HG03558 (cell line): ENCODE results near the gene MAP2K7.

ENCODE experiments used
- ATAC-seq: cut with Tn5 transposase; IDR thresholded peaks from one replicate; pipeline ENCODE4 v1.9.1; 2021; ENCODE audit warnings: moderate number of reproducible peaks; ENCODE audit not compliant: unreplicated experiment; ENCODE audit errors: extremely low read depth

MAP2K7 gene

DNA sequence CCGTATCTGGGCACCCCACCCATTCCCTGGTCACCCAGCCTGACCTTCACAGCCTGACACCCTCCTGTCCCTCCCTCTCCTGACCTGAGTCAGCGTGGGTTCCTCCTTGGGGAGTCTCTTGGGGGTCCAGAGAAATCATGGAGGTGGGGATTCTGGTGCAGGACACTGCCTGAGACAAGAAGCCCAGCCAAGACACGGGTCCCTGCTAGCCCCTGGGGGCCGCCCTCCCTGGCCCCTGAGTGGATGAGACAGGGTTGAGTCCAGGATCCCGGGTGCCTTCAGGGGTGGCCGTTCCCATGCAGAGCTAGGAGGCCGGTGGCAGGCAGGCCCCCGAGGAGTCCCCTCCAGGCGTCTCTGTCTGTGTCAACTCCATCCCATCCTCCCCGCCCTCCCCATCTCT lies 1.6 kb downstream of the MAP2K7 start:
- no peak for ATAC-seq

DNA sequence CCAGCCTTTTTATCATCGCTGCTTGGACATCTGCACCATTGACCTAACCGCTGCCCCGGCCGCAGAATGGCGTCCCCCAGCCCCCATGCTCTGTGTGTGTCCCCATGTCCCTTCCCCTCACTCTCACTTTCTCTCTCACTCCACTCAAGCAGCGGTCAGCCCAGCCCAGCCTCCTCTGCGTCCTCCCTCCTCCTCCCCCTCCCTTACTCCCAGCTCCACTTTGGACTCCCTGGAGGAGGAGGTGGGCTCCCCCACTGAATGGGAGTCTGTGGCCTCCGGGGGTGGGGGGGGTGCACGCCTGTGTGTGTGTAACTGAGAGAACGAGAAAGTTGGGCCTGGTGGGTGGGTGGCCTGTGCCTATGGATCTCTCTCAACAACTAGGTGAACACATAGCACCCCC lies 2.2 kb downstream of the MAP2K7 start:
- ATAC-seq = no peak

DNA sequence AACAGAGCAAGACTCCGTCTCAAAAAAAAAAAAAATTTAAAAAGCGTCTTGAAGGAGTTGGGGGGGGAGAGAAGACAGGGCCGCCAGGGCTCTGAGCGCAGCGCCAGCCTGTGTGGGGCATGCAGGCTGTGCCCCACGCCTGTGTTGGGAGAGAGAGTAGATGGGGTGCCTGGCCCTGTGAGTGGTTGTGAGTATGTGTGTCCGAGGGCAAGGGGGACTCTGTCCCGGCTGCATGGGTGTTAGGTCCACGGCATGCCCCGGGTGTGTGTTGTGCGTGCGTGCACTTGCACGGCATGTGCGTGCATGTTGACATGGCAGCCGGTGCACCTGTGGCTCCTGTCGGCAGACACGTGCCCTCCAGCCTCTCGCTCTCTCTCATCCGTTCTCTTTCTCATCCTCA lies 3.4 kb downstream of the MAP2K7 start:
- no peak for ATAC-seq

DNA sequence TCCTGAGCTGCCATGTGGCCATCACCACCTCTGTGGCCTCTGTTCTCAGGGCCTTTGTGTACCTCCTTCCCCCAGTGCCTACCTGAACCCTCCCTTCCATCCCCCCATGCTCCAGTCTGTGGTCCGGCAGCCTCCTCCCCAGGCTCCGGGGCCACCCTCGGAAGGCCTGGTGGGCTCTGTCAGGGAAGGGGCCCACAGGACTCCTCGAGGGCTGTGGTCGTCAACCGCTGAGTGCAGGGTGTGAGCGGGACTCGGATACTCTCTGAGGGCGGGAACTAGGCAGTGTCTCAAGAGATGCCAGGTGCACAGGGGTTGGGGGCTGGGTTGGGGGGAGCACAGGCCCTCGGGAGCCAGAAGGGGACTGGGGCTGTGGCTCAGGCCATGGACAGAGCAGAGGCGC lies 3.9 kb downstream of the MAP2K7 start:
- ATAC-seq = no peak

DNA sequence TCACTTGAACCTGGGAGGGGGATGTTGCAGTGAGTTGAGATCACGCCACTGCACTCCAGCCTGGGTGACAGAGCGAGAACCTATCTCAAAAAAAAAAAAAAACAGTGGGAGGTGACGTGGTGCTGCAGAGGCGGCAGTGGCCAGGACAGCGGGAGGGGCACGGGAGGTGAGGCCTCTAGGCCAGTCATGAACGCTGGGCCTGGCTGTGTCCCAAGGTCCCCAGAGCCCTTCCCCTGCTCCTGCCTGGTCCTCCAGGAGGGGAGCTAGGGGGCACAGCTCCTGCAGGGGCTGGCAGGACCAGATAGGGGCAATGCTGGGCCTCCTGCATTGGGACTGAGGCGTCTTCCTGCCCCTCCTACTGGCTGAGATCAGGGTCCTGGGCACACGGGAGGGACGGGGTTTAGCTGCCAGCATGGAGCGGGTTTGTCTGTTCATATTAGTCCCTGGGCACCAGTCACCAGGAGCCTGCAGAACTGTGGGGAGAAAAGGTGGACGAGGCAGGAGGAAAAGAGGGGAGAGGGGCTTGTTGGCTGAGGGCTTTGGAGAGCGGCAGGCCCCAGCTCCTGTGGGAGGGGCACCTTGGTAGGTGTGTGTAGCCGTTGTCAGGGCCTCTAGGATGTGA lies 4.5 kb downstream of the MAP2K7 start:
- ATAC-seq = no peak

DNA sequence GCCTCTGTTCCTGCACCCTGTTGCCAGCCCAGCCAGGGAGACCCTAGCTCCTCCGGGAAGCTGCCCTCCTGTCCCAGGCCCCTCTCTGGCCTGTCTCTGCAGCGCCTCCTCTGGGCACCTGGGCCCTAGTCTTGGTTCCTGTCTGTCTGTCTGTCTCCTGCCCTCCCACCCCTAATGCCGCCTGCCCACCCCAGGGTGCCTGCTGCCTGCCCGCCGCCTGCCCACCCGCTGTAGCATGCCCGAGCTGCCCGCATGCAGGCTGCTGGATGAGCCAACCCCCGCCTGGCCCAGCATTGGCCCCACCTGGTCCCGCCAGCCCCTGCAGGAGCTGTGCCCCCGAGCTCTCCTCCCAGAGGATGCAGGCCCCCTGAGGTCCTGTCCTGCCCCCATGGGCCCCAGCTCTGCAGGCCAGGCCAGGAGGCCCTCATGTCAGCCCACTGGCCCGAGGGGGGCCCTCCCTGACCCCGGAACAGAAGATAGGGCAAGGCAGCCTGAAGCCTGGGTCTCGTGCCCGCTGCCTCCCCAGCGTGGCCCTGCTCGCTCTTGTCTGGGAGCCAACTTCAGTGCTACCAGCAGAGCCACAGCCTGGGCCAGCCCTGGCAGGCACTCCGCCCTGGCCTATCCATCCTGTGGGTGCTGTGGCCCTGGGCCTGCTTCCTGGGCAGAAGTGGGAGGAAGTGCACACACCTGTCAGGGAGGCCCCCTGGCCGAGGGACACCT lies 5.2 kb downstream of the MAP2K7 start:
- ATAC-seq = no peak

GRCh38 chr19:7909471-7910067 lies 5.9 kb downstream of the MAP2K7 start:
- no peak for ATAC-seq

- ATAC-seq = no peak
Observed at GRCh38 chr19:7910321-7911161, 6.9 kb downstream of the MAP2K7 start.

DNA sequence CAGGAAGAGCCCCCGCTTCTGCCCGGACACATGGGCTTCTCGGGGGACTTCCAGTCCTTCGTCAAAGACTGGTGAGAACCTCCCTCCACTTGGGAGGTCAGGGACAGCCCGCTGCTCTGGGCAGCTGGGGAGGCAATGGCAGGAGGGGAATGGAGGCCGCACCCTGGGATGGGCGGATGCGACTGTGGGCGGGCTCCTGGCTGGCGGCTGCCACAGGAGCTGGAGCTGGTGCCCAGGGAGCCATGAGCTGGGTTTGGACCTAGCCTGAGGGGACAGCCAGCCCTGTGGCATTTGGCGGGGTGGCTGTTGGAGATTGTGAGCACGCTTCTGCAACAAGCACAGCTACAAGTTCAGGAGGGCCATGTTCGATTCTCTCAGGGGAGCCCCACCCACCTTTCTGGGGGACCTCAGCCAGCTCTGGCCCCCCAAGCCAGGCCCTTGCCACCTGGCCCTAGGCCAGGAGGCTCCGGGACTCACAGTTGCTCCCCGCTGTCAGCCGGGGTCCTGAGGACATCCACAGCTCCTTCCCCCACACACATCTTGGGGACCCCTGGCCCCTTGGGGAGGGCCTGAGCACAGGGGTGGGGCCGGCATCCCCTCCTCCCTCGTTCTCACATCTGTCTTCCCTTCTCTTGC lies 7.9 kb downstream of the MAP2K7 start:
- ATAC-seq = no peak

- no peak for ATAC-seq
Observed at GRCh38 chr19:7912144-7912696, 8.5 kb downstream of the MAP2K7 start.

- no peak for ATAC-seq
Observed at GRCh38 chr19:7912697-7913564, 9.3 kb downstream of the MAP2K7 start.

DNA sequence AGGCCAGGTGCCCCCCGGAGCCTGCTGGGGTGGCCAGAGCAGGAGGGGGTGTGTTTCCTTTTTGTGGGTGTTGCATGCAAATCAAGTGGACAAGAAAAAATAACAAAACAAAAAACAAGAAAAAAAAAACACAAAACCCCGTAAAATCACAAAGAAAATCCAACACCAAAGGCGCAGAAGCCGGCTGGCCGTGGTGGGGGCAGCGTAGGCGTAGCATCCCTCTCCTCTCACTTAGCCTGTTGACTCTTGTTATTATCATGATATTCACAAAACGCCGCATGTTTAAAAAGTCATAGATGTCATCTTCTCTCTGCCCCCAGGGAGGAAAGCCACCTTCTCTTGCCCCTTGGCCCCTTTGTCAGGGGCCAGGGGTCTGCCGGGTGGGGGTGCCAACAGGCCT lies 10.0 kb downstream of the MAP2K7 start:
- ATAC-seq = no peak

DNA sequence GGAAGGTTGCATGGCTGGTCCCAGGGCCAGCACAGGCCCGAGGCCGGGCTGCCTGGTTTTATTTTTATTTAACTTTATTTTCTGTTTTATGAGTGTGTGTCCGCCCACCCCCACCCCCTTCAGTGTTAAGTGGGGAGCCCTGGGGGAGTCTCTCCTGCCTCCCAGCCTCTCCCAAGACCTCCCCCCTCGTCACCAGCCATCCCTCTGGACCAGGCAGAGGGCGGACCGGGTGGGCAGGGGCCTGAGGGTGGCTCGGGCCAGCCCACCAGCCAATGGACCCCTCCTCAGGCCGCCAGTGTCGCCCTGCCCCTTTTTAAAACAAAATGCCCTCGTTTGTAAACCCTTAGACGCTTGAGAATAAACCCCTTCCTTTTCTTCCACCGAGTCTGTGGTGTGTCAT lies 10.4 kb downstream of the MAP2K7 start:
- no peak for ATAC-seq

GRCh38 chr19:7914598-7915045 lies 10.9 kb downstream of the MAP2K7 start, which contains the start of gene TGFBR3L:
TSS of gene TGFBR3L (plus strand) at chr19:7914830.
- no peak for ATAC-seq

- no peak for ATAC-seq
Observed at GRCh38 chr19:7915250-7916102, 11.8 kb downstream of the MAP2K7 start.

GRCh38 chr19:7916103-7916954 lies 12.7 kb downstream of the MAP2K7 start:
- ATAC-seq = no peak

- no peak for ATAC-seq
Observed at GRCh38 chr19:7916955-7917266, 13.2 kb downstream of the MAP2K7 start.
